Measurements from ENCODE around the gene KIAA1549.

- TF ChIP-seq EZH2 (IDR thresholded peaks at IDR 0.05; ENCODE audit: low read depth) (no peak), CTCF (conservative IDR thresholded peaks at IDR 0.05) (no peak)
Measured at GRCh38 chr7:138970446-138970845, 10.7 kb downstream of the KIAA1549 start.
